HG03469 (cell line): ENCODE results near the gene PPIG.
"Not testable (repeated sequence)": the region's sequence is repeated elsewhere in the genome, so short reads cannot be mapped to it uniquely, and the experiment has no call there.

Experiments
- ATAC-seq: cut with Tn5 transposase; IDR thresholded peaks from one replicate; pipeline ENCODE4 v1.9.1; 2021; ENCODE audit warnings: mild to moderate bottlenecking, moderate library complexity, moderate number of reproducible peaks; ENCODE audit not compliant: unreplicated experiment

PPIG gene

GRCh38 chr2:169662744-169663143 lies 78.6 kb downstream of the PPIG start:
- no peak for ATAC-seq

DNA sequence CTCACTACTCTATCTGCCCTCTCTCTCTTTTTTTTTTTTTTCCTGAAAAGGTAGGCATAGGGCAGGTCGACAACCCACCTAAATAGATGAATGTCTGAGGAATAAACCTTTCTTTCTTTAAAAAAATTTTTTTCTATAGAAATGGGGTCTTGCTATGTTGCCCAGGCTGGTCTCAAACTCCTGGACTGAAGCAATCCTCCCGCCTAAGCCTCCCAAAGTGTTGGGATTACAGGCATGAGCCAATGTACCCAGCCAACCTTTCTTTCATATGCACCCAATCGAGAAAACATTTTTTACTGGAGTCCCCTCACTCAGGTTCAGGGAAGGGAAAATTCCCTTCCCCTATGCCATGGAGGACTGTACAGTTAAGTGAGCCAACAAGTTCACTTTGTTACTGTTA lies 79.1 kb downstream of the PPIG start:
- ATAC-seq, result no peak

DNA sequence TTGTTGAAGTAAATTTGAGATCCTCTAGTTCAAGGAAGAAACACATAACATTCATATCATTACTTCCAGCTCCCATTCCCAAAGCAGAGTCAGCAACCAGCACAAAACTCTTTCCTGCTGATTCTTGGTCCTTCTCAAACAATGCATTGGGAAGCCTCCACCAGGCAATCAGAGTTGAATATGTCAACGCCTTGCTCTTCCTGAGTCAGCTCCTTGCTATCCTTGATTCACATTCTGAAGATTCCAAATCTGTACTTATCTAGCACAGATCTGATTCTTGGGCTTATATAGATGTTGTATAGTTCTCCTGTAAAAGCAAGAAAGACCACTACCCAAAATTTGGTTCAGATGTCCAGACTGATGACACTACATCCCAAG lies 80.4 kb downstream of the PPIG start:
- no peak for ATAC-seq

- no peak for ATAC-seq
Observed at GRCh38 chr2:169664978-169665930, 81.1 kb downstream of the PPIG start.

- no peak for ATAC-seq
Observed at GRCh38 chr2:169667583-169667982, 83.4 kb downstream of the PPIG start.

GRCh38 chr2:169670215-169670651 lies 86.1 kb downstream of the PPIG start:
- ATAC-seq, result no peak

GRCh38 chr2:169670937-169671336 lies 86.8 kb downstream of the PPIG start:
- ATAC-seq, result no peak

DNA sequence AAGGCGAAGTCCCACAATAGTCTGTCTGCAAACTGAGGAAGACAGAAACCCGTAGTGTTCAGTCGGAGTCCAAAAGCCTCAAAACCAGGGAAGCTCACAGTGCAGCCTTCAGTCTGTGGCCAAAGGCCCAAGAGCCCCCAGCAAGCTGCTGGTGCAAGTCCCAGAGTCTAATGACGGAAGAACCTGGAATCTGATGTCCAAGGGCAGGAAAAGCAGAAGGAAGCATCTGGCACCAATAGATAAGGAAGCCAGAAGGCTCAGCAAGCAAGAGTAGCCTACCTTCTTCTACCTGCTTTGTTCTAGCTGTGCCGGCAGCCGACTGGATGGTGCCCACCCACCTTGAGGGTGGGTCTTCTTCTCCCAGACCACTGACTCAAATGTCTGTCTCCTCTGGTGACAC lies 88.3 kb downstream of the PPIG start:
- ATAC-seq, result no peak

DNA sequence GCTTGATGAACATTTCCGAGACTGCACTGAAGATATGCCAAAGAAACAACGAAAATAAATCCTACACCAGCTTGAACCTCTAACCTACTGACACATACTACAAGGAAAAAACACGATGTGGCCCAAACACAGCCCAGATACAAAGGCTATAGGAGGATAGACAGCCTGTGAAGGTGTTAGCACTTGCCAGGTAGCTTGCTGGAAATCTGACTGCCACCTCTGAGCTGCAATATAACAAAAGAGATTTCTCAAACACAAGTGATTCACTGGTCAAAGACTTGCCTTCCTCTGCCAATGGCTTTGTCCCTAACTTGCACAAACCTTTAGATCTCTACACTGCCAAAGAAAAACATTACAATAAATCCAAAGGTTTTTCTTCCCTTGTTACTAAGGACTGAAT lies 89.0 kb downstream of the PPIG start:
- no peak for ATAC-seq

- ATAC-seq, result no peak
Observed at GRCh38 chr2:169673921-169674320, 89.8 kb downstream of the PPIG start.

GRCh38 chr2:169676357-169676756 lies 92.2 kb downstream of the PPIG start:
- ATAC-seq, result no peak

- no peak for ATAC-seq
Observed at GRCh38 chr2:169676850-169677249, 92.7 kb downstream of the PPIG start.

- no peak for ATAC-seq
Observed at GRCh38 chr2:169683054-169683424, 98.9 kb downstream of the PPIG start.

GRCh38 chr2:169683425-169684134 lies 99.4 kb downstream of the PPIG start:
- no peak for ATAC-seq

DNA sequence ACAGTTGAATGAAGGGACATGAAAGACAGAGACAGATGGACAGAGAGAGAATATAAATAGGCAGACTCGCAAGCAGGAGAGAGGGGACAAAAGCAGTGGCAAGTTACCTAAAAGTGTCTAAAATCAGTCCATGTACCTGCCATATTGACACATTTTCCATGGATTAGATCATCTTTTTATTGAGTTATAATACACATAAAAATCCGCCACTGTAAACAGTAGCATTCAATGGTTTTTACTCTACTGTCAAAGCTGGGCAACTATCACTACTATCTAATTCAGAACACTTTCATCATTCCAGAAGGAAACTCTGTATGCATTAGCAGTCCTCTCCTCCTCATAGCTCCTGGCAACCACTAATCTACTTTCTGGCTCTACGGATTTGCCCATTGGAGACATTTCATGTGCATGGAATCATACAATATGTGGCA lies 100.0 kb downstream of the PPIG start:
- no peak for ATAC-seq

GRCh38 chr2:169684712-169685111 lies 100.6 kb downstream of the PPIG start:
- not testable (repeated sequence) for ATAC-seq

DNA sequence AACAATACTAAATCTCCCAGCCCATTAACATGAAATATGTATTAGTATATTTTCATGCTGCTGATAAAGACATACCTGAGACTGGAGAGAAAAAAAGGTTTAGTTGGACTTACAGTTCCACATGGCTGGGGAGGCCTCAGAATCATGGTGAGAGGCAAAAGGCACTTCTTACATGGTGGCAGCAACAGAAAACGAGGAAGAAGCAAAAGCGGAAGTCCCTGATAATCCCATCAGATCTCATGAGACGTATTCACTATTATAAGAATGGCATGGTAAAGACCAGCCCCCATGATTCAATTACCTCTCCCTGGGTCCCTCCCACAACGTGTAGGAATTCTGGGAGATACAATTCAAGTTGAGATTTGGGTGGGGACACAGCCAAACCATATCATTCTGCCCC lies 102.7 kb downstream of the PPIG start:
- ATAC-seq, result not testable (repeated sequence)

- ATAC-seq, result not testable (repeated sequence)
Observed at GRCh38 chr2:169687943-169688342, 103.8 kb downstream of the PPIG start.

DNA sequence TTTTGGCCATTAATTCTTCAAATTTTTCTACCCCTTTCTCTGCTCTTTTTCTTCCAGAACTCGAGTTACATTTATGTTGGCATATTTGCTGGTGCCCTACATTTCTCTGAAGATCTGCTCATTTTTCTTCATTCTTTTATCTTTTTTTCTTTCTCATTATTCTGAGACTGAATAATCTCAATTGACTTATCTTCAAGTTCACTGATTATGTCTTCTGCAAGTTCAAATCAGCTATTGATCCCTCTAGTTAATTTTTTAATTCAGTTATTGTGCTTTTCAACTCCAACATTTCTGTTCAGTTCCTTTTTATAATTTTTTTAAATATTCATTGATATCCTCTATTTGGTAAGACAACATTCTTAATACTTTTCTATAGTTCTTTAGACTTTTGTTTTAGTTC lies 106.8 kb downstream of the PPIG start:
- ATAC-seq, result no peak
